ENCODE results near the gene EFHC1. TPM values are rescaled to one million over a fixed set of nuclear protein-coding genes. Genes with fewer than 3 reads are reported as not detected.

Gene EFHC1
- total RNA-seq (10 to 100 TPM in 1 of 2 donors, 1 to 10 TPM in 1; 3.7 to 10.1 TPM), polyA plus RNA-seq (10 to 100 TPM in 1 of 2 donors, 1 to 10 TPM in 1; 3.3 to 11.3 TPM)

DNA sequence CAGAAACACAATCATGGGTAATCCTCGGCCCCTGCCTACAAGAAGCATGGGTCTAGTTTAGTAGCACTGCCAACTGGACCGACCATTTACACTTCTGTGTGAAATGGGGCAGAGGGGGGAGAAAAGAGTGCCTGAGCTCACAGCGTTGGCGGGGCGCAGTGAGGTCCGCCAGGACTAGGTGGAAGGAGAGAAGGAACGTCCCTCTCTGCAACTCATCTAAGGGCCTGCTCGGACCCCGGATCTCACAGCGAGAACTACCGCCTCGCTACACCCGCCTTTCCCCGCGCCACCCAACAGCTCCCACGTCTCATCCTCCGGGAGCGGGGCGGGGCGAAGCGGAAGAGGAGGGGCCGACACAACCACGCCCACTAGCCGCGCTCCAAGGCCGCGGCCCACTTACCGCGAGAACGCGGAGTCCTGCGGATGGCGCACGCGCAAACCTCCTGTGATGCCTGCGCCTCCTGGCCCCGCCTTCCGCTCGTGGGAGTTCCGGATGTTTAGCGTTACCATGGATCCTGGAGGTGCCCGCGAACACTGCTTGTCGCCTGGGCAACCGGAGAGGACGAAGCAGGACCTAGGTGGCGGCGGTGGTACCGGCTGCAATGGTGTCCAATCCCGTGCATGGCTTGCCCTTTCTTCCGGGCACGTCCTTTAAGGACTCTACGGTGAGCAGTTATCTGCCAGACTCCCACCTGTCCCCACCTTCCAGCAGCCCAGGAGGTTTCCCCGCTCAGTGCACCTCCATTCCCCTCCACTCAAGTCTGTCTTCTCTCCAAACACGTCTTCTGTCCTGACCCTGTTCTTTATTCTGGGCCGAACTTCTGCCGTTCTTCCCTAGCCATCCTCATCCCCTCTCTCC lies at the start of gene EFHC1:
Gene EFHC1, plus strand, starts transcription at position 534 of the 859 bp plus-strand sequence. Its CDS starts 69 bp downstream, at position 603.
- no peaks in the 10 kb centered on the region for H3K36me3 ChIP-seq (ENCODE audit: control insufficient read depth in 4 of 4, insufficient read depth in 3 of 4, low read depth in 1 of 4, low read length in 3 of 4)
- H3K4me1 ChIP-seq (ENCODE audit: control insufficient read depth in 4 of 4, insufficient read depth in 4 of 4, low read length in 3 of 4): peaks cover 1 to 17% (median 9%) of the 10 kb centered on the region in 4 donors
- peak within 1 kb of the TSS; percentile 69 to 83 for H3K27ac ChIP-seq (ENCODE audit: low read depth in 1 of 2, low read length in 2 of 2)
- H3K4me3 ChIP-seq (ENCODE audit: low read depth in 1 of 3, low read length in 3 of 3): peak within 1 kb of the TSS; percentile 67 to 95 (median 89)
- WGBS: under 1% methylated on average over 57 of the region's 57 CpGs
- peak; percentile 98 for DNase-seq (ENCODE audit: low spot score)
- H3K9me3 ChIP-seq (ENCODE audit: control insufficient read depth in 4 of 4, low read length in 3 of 4): no peaks in the 10 kb centered on the region
- no peaks in the 10 kb centered on the region for H3K27me3 ChIP-seq (ENCODE audit: control insufficient read depth in 4 of 4, insufficient read depth in 4 of 4, low read length in 3 of 4)
- peak within 1 kb of the TSS; percentile 29 to 72 for H3K9ac ChIP-seq (ENCODE audit: low read depth in 1 of 2, low read length in 2 of 2)
- peak; percentile 46 to 57 for TF ChIP-seq RAD21 (IDR thresholded peaks at IDR 0.05)
- TF ChIP-seq CTCF (IDR thresholded peaks at IDR 0.05; ENCODE audit: low read depth, low read length, missing input control): no peak
- TF ChIP-seq ATF3 (IDR thresholded peaks at IDR 0.05): no peak
- TF ChIP-seq NR2F2 (IDR thresholded peaks at IDR 0.05): no peak
- peak in 1 of 2 donors; percentile 12 for TF ChIP-seq HNF4A (conservative IDR thresholded peaks at IDR 0.05)
- TF ChIP-seq SP1 (IDR thresholded peaks at IDR 0.05): peak; percentile 60
- TF ChIP-seq ZBTB33 (IDR thresholded peaks at IDR 0.05): peak; percentile 99
- no peak for TF ChIP-seq TAF1 (conservative IDR thresholded peaks at IDR 0.05)
- no peak for TF ChIP-seq EGR1 (IDR thresholded peaks at IDR 0.05; ENCODE audit: low read depth in 2 of 2)
- peak; percentile 84 for TF ChIP-seq REST (IDR thresholded peaks at IDR 0.05)
- peak in 1 of 2 donors; percentile 6 for TF ChIP-seq RXRA (IDR thresholded peaks at IDR 0.05)
- no peak for TF ChIP-seq FOXA2 (IDR thresholded peaks at IDR 0.05)
- no peak for TF ChIP-seq MAX (IDR thresholded peaks at IDR 0.05)
- no peak for TF ChIP-seq FOXA1 (IDR thresholded peaks at IDR 0.05)
- no peak for TF ChIP-seq HNF4G (IDR thresholded peaks at IDR 0.05)
- peak; percentile 67 for TF ChIP-seq YY1 (IDR thresholded peaks at IDR 0.05)
- no peak for TF ChIP-seq JUND (IDR thresholded peaks at IDR 0.05)
- TF ChIP-seq GABPA (IDR thresholded peaks at IDR 0.05 in 1 of 2, conservative IDR thresholded peaks at IDR 0.05 in 1 of 2): peak; percentile 23 to 90
